Measurements from ENCODE around the gene TRPV4. TPM values are rescaled to one million over a fixed set of nuclear protein-coding genes. Genes with fewer than 3 reads are reported as not detected.

The TRPV4 gene
- total and polyA plus RNA-seq, 10 of the 15 experiments (the other 5 are each of a cell fraction or from before 2014, with no cell fraction given): not detected

- Histone ChIP-seq H4K20me1 (ENCODE audit: control insufficient read depth, insufficient read depth) (no peaks in the 10 kb centered on the region), H3K4me1 (ENCODE audit: control insufficient read depth, insufficient read depth, low read length) (no peaks in the 10 kb centered on the region), H3K36me3 (ENCODE audit: control insufficient read depth in 2 of 2, insufficient read depth in 2 of 2, low read length in 1 of 2) (no peaks in the 10 kb centered on the region), H3K4me3 (no peak overlapping the region), H3K9ac (ENCODE audit: control insufficient read depth, insufficient read depth, low read length) (no peak overlapping the region), H3K9me3 (replicated peaks; ENCODE audit: control insufficient read depth, insufficient read depth, low read length) (no peaks in the 10 kb centered on the region; the same call in 2 of the 3 replicates), H3K4me2 (ENCODE audit: control insufficient read depth, insufficient read depth) (no peak overlapping the region), H3K27me3 (replicated peaks in 1 of 2; ENCODE audit: control insufficient read depth in 2 of 2, insufficient read depth in 2 of 2, low read length in 1 of 2) (no peaks in the 10 kb centered on the region), H3K27ac (ENCODE audit: control insufficient read depth, insufficient read depth) (no peak overlapping the region), H3K79me2 (ENCODE audit: control insufficient read depth, insufficient read depth, low read length) (no peaks in the 10 kb centered on the region), H2AFZ (ENCODE audit: control insufficient read depth, low read depth, low read length) (no peak overlapping the region)
- DNase-seq (ENCODE audit: low read depth, low spot score) (no peak), ATAC-seq (no peak), FAIRE-seq (no peak)
- TF ChIP-seq ESRRA (IDR thresholded peaks at IDR 0.05; ENCODE audit: low read length) (no peak), JUND (IDR thresholded peaks at IDR 0.05; ENCODE audit: low read depth, low read length) (no peak), MTA3 (IDR thresholded peaks at IDR 0.05; ENCODE audit: borderline replicate concordance, low read length) (no peak), JUNB (IDR thresholded peaks at IDR 0.05) (no peak), HSF1 (IDR thresholded peaks at IDR 0.05; ENCODE audit: low read depth, low read length) (no peak), ETV6 (conservative IDR thresholded peaks at IDR 0.05 in 1 of 2, IDR thresholded peaks at IDR 0.05 in 1 of 2; ENCODE audit: borderline replicate concordance in 1 of 2, low read depth in 1 of 2) (no peak), MEF2B (IDR thresholded peaks at IDR 0.05; ENCODE audit: partially characterized antibody, poor library complexity, severe bottlenecking) (no peak)
- TF ChIP-seq, protein P1, sequence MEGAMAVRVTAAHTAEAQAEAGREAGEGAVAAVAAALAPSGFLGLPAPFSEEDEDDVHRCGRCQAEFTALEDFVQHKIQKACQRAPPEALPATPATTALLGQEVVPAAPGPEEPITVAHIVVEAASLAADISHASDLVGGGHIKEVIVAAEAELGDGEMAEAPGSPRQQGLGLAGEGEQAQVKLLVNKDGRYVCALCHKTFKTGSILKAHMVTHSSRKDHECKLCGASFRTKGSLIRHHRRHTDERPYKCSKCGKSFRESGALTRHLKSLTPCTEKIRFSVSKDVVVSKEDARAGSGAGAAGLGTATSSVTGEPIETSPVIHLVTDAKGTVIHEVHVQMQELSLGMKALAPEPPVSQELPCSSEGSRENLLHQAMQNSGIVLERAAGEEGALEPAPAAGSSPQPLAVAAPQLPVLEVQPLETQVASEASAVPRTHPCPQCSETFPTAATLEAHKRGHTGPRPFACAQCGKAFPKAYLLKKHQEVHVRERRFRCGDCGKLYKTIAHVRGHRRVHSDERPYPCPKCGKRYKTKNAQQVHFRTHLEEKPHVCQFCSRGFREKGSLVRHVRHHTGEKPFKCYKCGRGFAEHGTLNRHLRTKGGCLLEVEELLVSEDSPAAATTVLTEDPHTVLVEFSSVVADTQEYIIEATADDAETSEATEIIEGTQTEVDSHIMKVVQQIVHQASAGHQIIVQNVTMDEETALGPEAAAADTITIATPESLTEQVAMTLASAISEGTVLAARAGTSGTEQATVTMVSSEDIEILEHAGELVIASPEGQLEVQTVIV (IDR thresholded peaks at IDR 0.05; ENCODE audit: borderline replicate concordance, partially characterized antibody): no peak
- TF ChIP-seq, protein P2, sequence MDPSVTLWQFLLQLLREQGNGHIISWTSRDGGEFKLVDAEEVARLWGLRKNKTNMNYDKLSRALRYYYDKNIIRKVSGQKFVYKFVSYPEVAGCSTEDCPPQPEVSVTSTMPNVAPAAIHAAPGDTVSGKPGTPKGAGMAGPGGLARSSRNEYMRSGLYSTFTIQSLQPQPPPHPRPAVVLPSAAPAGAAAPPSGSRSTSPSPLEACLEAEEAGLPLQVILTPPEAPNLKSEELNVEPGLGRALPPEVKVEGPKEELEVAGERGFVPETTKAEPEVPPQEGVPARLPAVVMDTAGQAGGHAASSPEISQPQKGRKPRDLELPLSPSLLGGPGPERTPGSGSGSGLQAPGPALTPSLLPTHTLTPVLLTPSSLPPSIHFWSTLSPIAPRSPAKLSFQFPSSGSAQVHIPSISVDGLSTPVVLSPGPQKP (IDR thresholded peaks at IDR 0.05; ENCODE audit: low read depth, low read length): no peak
- TF ChIP-seq, protein P3, sequence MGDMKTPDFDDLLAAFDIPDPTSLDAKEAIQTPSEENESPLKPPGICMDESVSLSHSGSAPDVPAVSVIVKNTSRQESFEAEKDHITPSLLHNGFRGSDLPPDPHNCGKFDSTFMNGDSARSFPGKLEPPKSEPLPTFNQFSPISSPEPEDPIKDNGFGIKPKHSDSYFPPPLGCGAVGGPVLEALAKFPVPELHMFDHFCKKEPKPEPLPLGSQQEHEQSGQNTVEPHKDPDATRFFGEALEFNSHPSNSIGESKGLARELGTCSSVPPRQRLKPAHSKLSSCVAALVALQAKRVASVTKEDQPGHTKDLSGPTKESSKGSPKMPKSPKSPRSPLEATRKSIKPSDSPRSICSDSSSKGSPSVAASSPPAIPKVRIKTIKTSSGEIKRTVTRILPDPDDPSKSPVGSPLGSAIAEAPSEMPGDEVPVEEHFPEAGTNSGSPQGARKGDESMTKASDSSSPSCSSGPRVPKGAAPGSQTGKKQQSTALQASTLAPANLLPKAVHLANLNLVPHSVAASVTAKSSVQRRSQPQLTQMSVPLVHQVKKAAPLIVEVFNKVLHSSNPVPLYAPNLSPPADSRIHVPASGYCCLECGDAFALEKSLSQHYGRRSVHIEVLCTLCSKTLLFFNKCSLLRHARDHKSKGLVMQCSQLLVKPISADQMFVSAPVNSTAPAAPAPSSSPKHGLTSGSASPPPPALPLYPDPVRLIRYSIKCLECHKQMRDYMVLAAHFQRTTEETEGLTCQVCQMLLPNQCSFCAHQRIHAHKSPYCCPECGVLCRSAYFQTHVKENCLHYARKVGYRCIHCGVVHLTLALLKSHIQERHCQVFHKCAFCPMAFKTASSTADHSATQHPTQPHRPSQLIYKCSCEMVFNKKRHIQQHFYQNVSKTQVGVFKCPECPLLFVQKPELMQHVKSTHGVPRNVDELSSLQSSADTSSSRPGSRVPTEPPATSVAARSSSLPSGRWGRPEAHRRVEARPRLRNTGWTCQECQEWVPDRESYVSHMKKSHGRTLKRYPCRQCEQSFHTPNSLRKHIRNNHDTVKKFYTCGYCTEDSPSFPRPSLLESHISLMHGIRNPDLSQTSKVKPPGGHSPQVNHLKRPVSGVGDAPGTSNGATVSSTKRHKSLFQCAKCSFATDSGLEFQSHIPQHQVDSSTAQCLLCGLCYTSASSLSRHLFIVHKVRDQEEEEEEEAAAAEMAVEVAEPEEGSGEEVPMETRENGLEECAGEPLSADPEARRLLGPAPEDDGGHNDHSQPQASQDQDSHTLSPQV (IDR thresholded peaks at IDR 0.05): no peak
- intact Hi-C loops (cut with micrococcal nuclease; ENCODE audit: unreplicated experiment) (no loop called here), in situ Hi-C loops (cut with MboI) (no loop called here)
- SMC1A ChIA-PET (ENCODE audit: uncharacterized antibody, unreplicated experiment): no interaction called here
- no TSS peak for BruUV-seq (replicated peaks)
- 13% methylated on average over 5 of the region's 5 CpGs for WGBS (ENCODE audit: insufficient coverage, insufficient replicate concordance, low lambda C conversion rate, missing lambda C conversion rate)
- CTCF ChIA-PET: no interaction called here
- POLR2A ChIA-PET: no interaction called here
- RAD21 ChIA-PET (ENCODE audit: unreplicated experiment): no interaction called here
These were observed 80.2 kb downstream of the TRPV4 start for GRCh38 chr12:109753054-109753401.

All from GM12878 (cell line).